Measurements from ENCODE around the gene SLC22A7.

Gene SLC22A7

GRCh38 chr6:43303751-43304331 lies 5.8 kb downstream of the SLC22A7 start:
- no peak overlapping the region for H3K4me3 ChIP-seq (ENCODE audit: low read depth, low read length)
- TF ChIP-seq CTCF (IDR thresholded peaks at IDR 0.05; ENCODE audit: borderline replicate concordance, insufficient read depth, low read depth, low read length) = no peak

- TF ChIP-seq CTCF (IDR thresholded peaks at IDR 0.05; ENCODE audit: borderline replicate concordance, insufficient read depth, low read depth, low read length) = no peak
- H3K4me3 ChIP-seq (ENCODE audit: low read depth, low read length) = no peak overlapping the region
Measured at GRCh38 chr6:43304361-43304760, 6.3 kb downstream of the SLC22A7 start.

GRCh38 chr6:43304882-43305281 lies 6.8 kb downstream of the SLC22A7 start:
- TF ChIP-seq CTCF (IDR thresholded peaks at IDR 0.05; ENCODE audit: borderline replicate concordance, insufficient read depth, low read depth, low read length) = no peak
- no peak overlapping the region for H3K4me3 ChIP-seq (ENCODE audit: low read depth, low read length)

GRCh38 chr6:43306086-43306485 lies 8.0 kb downstream of the SLC22A7 start:
- no peak overlapping the region for H3K4me3 ChIP-seq (ENCODE audit: low read depth, low read length)
- TF ChIP-seq CTCF (IDR thresholded peaks at IDR 0.05; ENCODE audit: borderline replicate concordance, insufficient read depth, low read depth, low read length) = no peak

- H3K4me3 ChIP-seq (ENCODE audit: low read depth, low read length) = no peak overlapping the region
- TF ChIP-seq CTCF (IDR thresholded peaks at IDR 0.05; ENCODE audit: borderline replicate concordance, insufficient read depth, low read depth, low read length) = no peak
Measured at GRCh38 chr6:43307451-43308100, 9.5 kb downstream of the SLC22A7 start.

- TF ChIP-seq CTCF (IDR thresholded peaks at IDR 0.05; ENCODE audit: borderline replicate concordance, insufficient read depth, low read depth, low read length) = peak; percentile 67
- H3K4me3 ChIP-seq (ENCODE audit: low read depth, low read length) = peak within 1 kb of the TSS; percentile 7
Measured at GRCh38 chr6:43308101-43308989, 10.3 kb downstream of the SLC22A7 start, which contains the start of gene CRIP3. TSS of gene CRIP3 (minus strand) at chr6:43308826. CDS start at chr6:43308792, 34 bp downstream.
